ENCODE data around the gene MORN1. TPM values are rescaled to one million over a fixed set of nuclear protein-coding genes. Genes with fewer than 3 reads are reported as not detected.

The MORN1 gene
- total and polyA plus RNA-seq, 2 donors (not counting 3 experiments of a cell fraction or from before 2014, with no cell fraction given) = 4.3 to 6.4 TPM

GRCh38 chr1:2386636-2387611, 4.4 kb downstream of the MORN1 start:
- no peak overlapping the region for H3K9ac ChIP-seq (replicated peaks; ENCODE audit: extremely low read depth, insufficient read depth, low read length)
- CTCF ChIA-PET = interaction anchor here (8.9 kb wide), 1 partner anchor 187 kb away, joined by 631 read pairs; the partner anchor contains the start of gene FAAP20
- no peaks in the 10 kb centered on the region for H3K9me3 ChIP-seq (replicated peaks; ENCODE audit: control insufficient read depth, insufficient read depth, low read length)
- H4K20me1 ChIP-seq (replicated peaks; ENCODE audit: control insufficient read depth, extremely low read depth, insufficient read depth, low read length) = no peaks in the 10 kb centered on the region
- H3K79me2 ChIP-seq (ENCODE audit: control insufficient read depth, insufficient read depth, low read length) = no peaks in the 10 kb centered on the region
- peaks cover 5% of the 10 kb centered on the region for H3K4me1 ChIP-seq (ENCODE audit: control insufficient read depth, extremely low read depth, insufficient read depth, low read length)
- no peak overlapping the region for H3K4me2 ChIP-seq (ENCODE audit: insufficient read depth, low read length)
- intact Hi-C loops (cut with micrococcal nuclease) (no loop called here), dilution Hi-C loops (cut with MboI; ENCODE audit: extremely low pct_ligation_motif_present, low sequenced_read_pairs) (no loop called here)
- H3K4me3 ChIP-seq (replicated peaks in 1 of 3; ENCODE audit: insufficient read depth in 1 of 3, low read depth in 1 of 3, low read length in 3 of 3) = no peak overlapping the region
- FAIRE-seq (no peak), DNase-seq (ENCODE audit: low read depth, low spot score) (no peak)
- H3K9me1 ChIP-seq (replicated peaks; ENCODE audit: control insufficient read depth, extremely low read depth, insufficient read depth, low read length) = no peaks in the 10 kb centered on the region
- H2AFZ ChIP-seq (ENCODE audit: low read depth, low read length) = no peak overlapping the region
- no peak overlapping the region for H3K27ac ChIP-seq (ENCODE audit: insufficient read depth, low read depth, low read length)
- no peaks in the 10 kb centered on the region for H3K36me3 ChIP-seq (ENCODE audit: control insufficient read depth in 2 of 2, extremely low read depth in 1 of 2, insufficient read depth in 2 of 2, low read length in 2 of 2)
- H3K27me3 ChIP-seq (ENCODE audit: control insufficient read depth in 2 of 2, insufficient read depth in 2 of 2, low read length in 2 of 2) = no peaks in the 10 kb centered on the region
- TF ChIP-seq CTCF (IDR thresholded peaks at IDR 0.05; ENCODE audit: extremely low read depth in 1 of 2, insufficient read depth in 1 of 2, low read depth in 1 of 2, low read length in 2 of 2) (no peak), MYC (IDR thresholded peaks at IDR 0.05; ENCODE audit: low read depth, low read length) (no peak), GATA2 (IDR thresholded peaks at IDR 0.05; ENCODE audit: insufficient read depth, insufficient read length, low read depth, low read length) (no peak), EZH2 (IDR thresholded peaks at IDR 0.05; ENCODE audit: borderline replicate concordance, low read depth, low read length, severe bottlenecking) (no peak)
- no TSS peak for BruUV-seq (replicated peaks)
- POLR2A ChIA-PET = no interaction called here
